AG08395 (cell line): ENCODE results near the gene L3MBTL4.
"Not testable (repeated sequence)": the region's sequence is repeated elsewhere in the genome, so short reads cannot be mapped to it uniquely, and the experiment has no call there.

ENCODE experiments used
- DNase-seq: peaks from one replicate; pipeline ENCODE4 v3.0.0; 2012; ENCODE audit warnings: mixed read lengths, low spot score

L3MBTL4 gene

GRCh38 chr18:6310714-6311113 lies 104.0 kb downstream of the L3MBTL4 start:
- DNase-seq: no peak

GRCh38 chr18:6297875-6298274 lies 116.8 kb downstream of the L3MBTL4 start:
- no peak for DNase-seq

GRCh38 chr18:6294148-6294784 lies 120.4 kb downstream of the L3MBTL4 start:
- DNase-seq: no peak

GRCh38 chr18:6289843-6290242 lies 124.9 kb downstream of the L3MBTL4 start:
- no peak for DNase-seq

- DNase-seq: no peak
Measured at GRCh38 chr18:6286585-6286984, 128.1 kb downstream of the L3MBTL4 start.

- no peak for DNase-seq
Measured at GRCh38 chr18:6284761-6285160, 129.9 kb downstream of the L3MBTL4 start.

GRCh38 chr18:6284300-6284699 lies 130.4 kb downstream of the L3MBTL4 start:
- no peak for DNase-seq

- DNase-seq: no peak
Measured at GRCh38 chr18:6281874-6282273, 132.8 kb downstream of the L3MBTL4 start.

GRCh38 chr18:6280211-6280743 lies 134.4 kb downstream of the L3MBTL4 start:
- DNase-seq: no peak

GRCh38 chr18:6279308-6279707 lies 135.4 kb downstream of the L3MBTL4 start:
- DNase-seq: no peak

- no peak for DNase-seq
Measured at GRCh38 chr18:6273423-6273822, 141.3 kb downstream of the L3MBTL4 start.

- DNase-seq: not testable (repeated sequence)
Measured at GRCh38 chr18:6272144-6272543, 142.6 kb downstream of the L3MBTL4 start.

GRCh38 chr18:6271585-6271984 lies 143.1 kb downstream of the L3MBTL4 start:
- no peak for DNase-seq

GRCh38 chr18:6270771-6271216 lies 143.9 kb downstream of the L3MBTL4 start:
- no peak for DNase-seq

- DNase-seq: no peak
Measured at GRCh38 chr18:6269660-6270332, 144.9 kb downstream of the L3MBTL4 start.

- no peak for DNase-seq
Measured at GRCh38 chr18:6266212-6266611, 148.5 kb downstream of the L3MBTL4 start.

- no peak for DNase-seq
Measured at GRCh38 chr18:6261938-6262337, 152.8 kb downstream of the L3MBTL4 start.

- not testable (repeated sequence) for DNase-seq
Measured at GRCh38 chr18:6259324-6259723, 155.4 kb downstream of the L3MBTL4 start.

- DNase-seq: no peak
Measured at GRCh38 chr18:6257950-6258349, 156.8 kb downstream of the L3MBTL4 start.

GRCh38 chr18:6256521-6256920 lies 158.2 kb downstream of the L3MBTL4 start:
- DNase-seq: no peak

GRCh38 chr18:6255886-6256285 lies 158.8 kb downstream of the L3MBTL4 start:
- DNase-seq: no peak

GRCh38 chr18:6255116-6255705 lies 159.5 kb downstream of the L3MBTL4 start:
- DNase-seq: no peak

- no peak for DNase-seq
Measured at GRCh38 chr18:6254456-6254855, 160.3 kb downstream of the L3MBTL4 start.
